ENCODE data around the gene CDK8.

CDK8 gene

GRCh38 chr13:26247608-26248007 lies 6.3 kb upstream of the CDK8 start:
- TF ChIP-seq SIN3A (IDR thresholded peaks at IDR 0.05; ENCODE audit: borderline replicate concordance, insufficient read depth, low read length) (no peak), FOXP2 (optimal IDR thresholded peaks at IDR 0.05; ENCODE audit: borderline replicate concordance, extremely low read depth, extremely low read length, insufficient read depth) (no peak), REST (IDR thresholded peaks at IDR 0.05; ENCODE audit: insufficient read depth in 1 of 2, low read depth in 2 of 2, low read length in 2 of 2) (no peak), TAF1 (IDR thresholded peaks at IDR 0.05; ENCODE audit: borderline replicate concordance, insufficient read depth, low read length) (no peak), POLR2AphosphoS5 (IDR thresholded peaks at IDR 0.05; ENCODE audit: low read depth, low read length) (no peak)

GRCh38 chr13:26249551-26249950 lies 4.4 kb upstream of the CDK8 start:
- no peak for TF ChIP-seq REST (IDR thresholded peaks at IDR 0.05; ENCODE audit: insufficient read depth in 1 of 2, low read depth in 2 of 2, low read length in 2 of 2)

GRCh38 chr13:26253262-26253786 lies 605 bp upstream of the CDK8 start:
- TF ChIP-seq SIN3A (IDR thresholded peaks at IDR 0.05; ENCODE audit: borderline replicate concordance, insufficient read depth, low read length), result no peak
- TF ChIP-seq TAF1 (IDR thresholded peaks at IDR 0.05; ENCODE audit: borderline replicate concordance, insufficient read depth, low read length), result no peak
- no peak for TF ChIP-seq REST (IDR thresholded peaks at IDR 0.05; ENCODE audit: insufficient read depth in 1 of 2, low read depth in 2 of 2, low read length in 2 of 2)
- no peak for TF ChIP-seq FOXP2 (optimal IDR thresholded peaks at IDR 0.05; ENCODE audit: borderline replicate concordance, extremely low read depth, extremely low read length, insufficient read depth)
- no peak for TF ChIP-seq POLR2AphosphoS5 (IDR thresholded peaks at IDR 0.05; ENCODE audit: low read depth, low read length)

- TF ChIP-seq REST (IDR thresholded peaks at IDR 0.05; ENCODE audit: insufficient read depth in 1 of 2, low read depth in 2 of 2, low read length in 2 of 2) (no peak), SIN3A (IDR thresholded peaks at IDR 0.05; ENCODE audit: borderline replicate concordance, insufficient read depth, low read length) (no peak), TAF1 (IDR thresholded peaks at IDR 0.05; ENCODE audit: borderline replicate concordance, insufficient read depth, low read length) (no peak), POLR2AphosphoS5 (IDR thresholded peaks at IDR 0.05; ENCODE audit: low read depth, low read length) (no peak), FOXP2 (optimal IDR thresholded peaks at IDR 0.05; ENCODE audit: borderline replicate concordance, extremely low read depth, extremely low read length, insufficient read depth) (no peak)
Observed at GRCh38 chr13:26254583-26255111, 718 bp downstream of the CDK8 start.

GRCh38 chr13:26255115-26255514 lies 1.2 kb downstream of the CDK8 start:
- TF ChIP-seq REST (IDR thresholded peaks at IDR 0.05; ENCODE audit: insufficient read depth in 1 of 2, low read depth in 2 of 2, low read length in 2 of 2), result no peak
- no peak for TF ChIP-seq FOXP2 (optimal IDR thresholded peaks at IDR 0.05; ENCODE audit: borderline replicate concordance, extremely low read depth, extremely low read length, insufficient read depth)
- TF ChIP-seq POLR2AphosphoS5 (IDR thresholded peaks at IDR 0.05; ENCODE audit: low read depth, low read length), result no peak
- no peak for TF ChIP-seq SIN3A (IDR thresholded peaks at IDR 0.05; ENCODE audit: borderline replicate concordance, insufficient read depth, low read length)
- no peak for TF ChIP-seq TAF1 (IDR thresholded peaks at IDR 0.05; ENCODE audit: borderline replicate concordance, insufficient read depth, low read length)
